ENCODE data around the gene CTNNA3.

CTNNA3 gene

DNA sequence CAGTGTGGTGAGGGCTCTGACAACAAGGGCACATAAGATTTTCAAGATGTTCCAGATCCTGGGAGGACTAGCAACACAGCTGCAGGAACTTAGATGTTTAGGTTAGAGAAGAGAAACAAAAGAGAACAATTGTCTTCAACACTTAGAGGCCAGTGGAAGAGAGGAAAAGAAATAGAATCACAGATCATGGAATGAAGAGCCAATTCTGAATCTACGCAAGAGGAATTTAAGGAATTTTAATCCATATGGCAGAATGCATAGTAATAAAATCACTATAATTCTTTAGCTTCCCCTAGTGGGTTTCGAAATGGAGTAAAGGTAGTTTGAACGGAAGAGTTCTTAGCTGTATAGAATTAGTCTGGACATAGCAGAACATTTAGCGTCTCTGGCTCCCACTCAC is 884.8 kb downstream of the CTNNA3 start:
- Histone ChIP-seq H3K4me3 (ENCODE audit: severe bottlenecking) (no peak overlapping the region), H3K27ac (ENCODE audit: poor library complexity, severe bottlenecking) (no peak overlapping the region), H3K27me3 (ENCODE audit: insufficient read depth, poor library complexity, severe bottlenecking) (no peaks in the 10 kb centered on the region), H3K4me1 (ENCODE audit: insufficient read depth, poor library complexity, severe bottlenecking) (no peaks in the 10 kb centered on the region), H3K9me3 (ENCODE audit: severe bottlenecking) (no peaks in the 10 kb centered on the region), H3K36me3 (ENCODE audit: low read depth) (no peaks in the 10 kb centered on the region)
- DNase-seq (ENCODE audit: low spot score), result no peak
- TF ChIP-seq, protein P1, sequence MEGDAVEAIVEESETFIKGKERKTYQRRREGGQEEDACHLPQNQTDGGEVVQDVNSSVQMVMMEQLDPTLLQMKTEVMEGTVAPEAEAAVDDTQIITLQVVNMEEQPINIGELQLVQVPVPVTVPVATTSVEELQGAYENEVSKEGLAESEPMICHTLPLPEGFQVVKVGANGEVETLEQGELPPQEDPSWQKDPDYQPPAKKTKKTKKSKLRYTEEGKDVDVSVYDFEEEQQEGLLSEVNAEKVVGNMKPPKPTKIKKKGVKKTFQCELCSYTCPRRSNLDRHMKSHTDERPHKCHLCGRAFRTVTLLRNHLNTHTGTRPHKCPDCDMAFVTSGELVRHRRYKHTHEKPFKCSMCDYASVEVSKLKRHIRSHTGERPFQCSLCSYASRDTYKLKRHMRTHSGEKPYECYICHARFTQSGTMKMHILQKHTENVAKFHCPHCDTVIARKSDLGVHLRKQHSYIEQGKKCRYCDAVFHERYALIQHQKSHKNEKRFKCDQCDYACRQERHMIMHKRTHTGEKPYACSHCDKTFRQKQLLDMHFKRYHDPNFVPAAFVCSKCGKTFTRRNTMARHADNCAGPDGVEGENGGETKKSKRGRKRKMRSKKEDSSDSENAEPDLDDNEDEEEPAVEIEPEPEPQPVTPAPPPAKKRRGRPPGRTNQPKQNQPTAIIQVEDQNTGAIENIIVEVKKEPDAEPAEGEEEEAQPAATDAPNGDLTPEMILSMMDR (IDR thresholded peaks at IDR 0.05; ENCODE audit: poor library complexity, severe bottlenecking), result no peak
- no peak for ATAC-seq (ENCODE audit: low read depth)

DNA sequence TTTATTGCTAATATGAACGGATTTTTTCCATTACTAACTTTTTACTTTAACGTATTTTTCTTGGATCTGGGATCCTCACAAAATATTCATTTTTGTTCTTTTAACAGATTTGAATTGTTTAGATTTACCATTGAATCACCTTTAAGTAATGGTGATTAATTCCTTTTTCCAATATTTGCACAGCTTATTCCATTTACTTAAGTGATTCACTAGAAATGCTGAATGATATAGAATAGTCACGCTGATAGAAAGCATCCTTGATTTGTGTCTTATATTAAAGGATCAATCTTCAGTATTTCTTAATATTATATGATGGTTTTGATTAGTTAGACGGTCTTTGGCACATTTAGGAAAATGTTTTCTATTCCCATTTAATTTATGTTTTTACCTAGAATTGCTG is 886.6 kb downstream of the CTNNA3 start:
- no peak for ATAC-seq (ENCODE audit: low read depth)
- Histone ChIP-seq H3K27me3 (ENCODE audit: insufficient read depth, poor library complexity, severe bottlenecking) (no peaks in the 10 kb centered on the region), H3K36me3 (ENCODE audit: low read depth) (no peaks in the 10 kb centered on the region), H3K27ac (ENCODE audit: poor library complexity, severe bottlenecking) (no peak overlapping the region), H3K4me1 (ENCODE audit: insufficient read depth, poor library complexity, severe bottlenecking) (no peaks in the 10 kb centered on the region), H3K4me3 (ENCODE audit: severe bottlenecking) (no peak overlapping the region), H3K9me3 (ENCODE audit: severe bottlenecking) (no peaks in the 10 kb centered on the region)
- TF ChIP-seq, protein P1 (IDR thresholded peaks at IDR 0.05; ENCODE audit: poor library complexity, severe bottlenecking), result no peak
- no peak for DNase-seq (ENCODE audit: low spot score)

DNA sequence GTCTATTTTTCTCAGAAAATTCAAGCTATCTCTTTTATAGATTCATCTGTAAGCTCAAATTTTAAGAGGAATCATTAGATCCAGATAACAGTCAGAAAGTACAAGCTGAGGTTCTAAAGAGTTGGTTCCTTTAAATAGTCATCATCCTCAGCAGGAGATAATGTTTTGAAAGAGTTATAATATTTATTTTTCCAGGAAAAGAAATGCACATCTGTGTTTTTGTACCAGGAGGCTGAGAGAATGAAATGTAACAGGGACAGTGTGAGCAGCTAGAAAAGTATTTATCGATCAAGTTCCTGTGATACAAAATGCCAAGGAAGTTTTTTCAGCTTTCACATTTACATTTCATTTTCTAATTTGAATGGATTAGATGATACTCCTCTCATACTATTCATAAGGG is 890.4 kb downstream of the CTNNA3 start:
- ATAC-seq (ENCODE audit: low read depth) (no peak), DNase-seq (ENCODE audit: low spot score) (no peak)
- TF ChIP-seq, protein P1 (IDR thresholded peaks at IDR 0.05; ENCODE audit: poor library complexity, severe bottlenecking), result no peak
- no peaks in the 10 kb centered on the region for H3K27me3 ChIP-seq (ENCODE audit: insufficient read depth, poor library complexity, severe bottlenecking)
- H3K4me3 ChIP-seq (ENCODE audit: severe bottlenecking), result no peak overlapping the region
- no peaks in the 10 kb centered on the region for H3K4me1 ChIP-seq (ENCODE audit: insufficient read depth, poor library complexity, severe bottlenecking)
- H3K36me3 ChIP-seq (ENCODE audit: low read depth), result no peaks in the 10 kb centered on the region
- no peaks in the 10 kb centered on the region for H3K9me3 ChIP-seq (ENCODE audit: severe bottlenecking)
- H3K27ac ChIP-seq (ENCODE audit: poor library complexity, severe bottlenecking), result no peak overlapping the region

DNA sequence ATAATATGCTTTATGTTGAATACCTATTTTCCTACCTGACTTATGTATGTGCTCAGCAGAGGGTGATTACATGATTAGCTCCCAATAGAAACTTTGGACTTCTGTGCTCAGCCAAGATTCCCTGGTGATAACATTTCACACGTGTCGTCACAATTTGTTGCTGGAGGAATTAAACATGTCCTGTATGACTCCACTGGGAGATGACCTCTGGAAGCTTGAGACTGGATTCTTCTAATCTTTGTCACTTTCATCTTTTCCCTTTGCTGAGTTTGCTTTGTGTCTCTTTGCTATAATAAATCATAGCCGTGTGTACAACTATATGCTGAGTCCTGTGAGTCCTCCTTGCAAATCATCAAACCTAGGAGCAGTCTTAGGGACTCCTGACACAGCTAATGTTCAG is 891.0 kb downstream of the CTNNA3 start:
- H3K27ac ChIP-seq (ENCODE audit: poor library complexity, severe bottlenecking), result no peak overlapping the region

DNA sequence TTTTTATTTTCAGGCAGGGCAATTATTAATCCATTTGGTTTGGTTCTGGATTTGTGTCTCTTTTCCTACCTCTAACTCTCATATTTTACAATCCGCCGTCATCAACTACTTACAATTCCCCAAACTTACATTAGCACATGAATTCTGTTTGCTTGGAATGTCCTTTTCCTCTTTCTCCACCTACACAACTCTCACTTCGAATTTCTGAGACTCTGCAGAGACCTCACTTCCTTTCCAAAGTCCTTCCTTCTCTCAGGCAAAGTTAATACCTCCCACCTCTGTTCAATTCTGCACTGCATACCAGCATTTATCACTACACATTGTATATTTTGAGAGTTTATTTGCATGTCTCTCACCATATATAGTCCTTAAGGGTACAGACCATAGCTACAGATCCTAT is 892.8 kb downstream of the CTNNA3 start:
- Histone ChIP-seq H3K4me1 (ENCODE audit: insufficient read depth, poor library complexity, severe bottlenecking) (no peaks in the 10 kb centered on the region), H3K27ac (ENCODE audit: poor library complexity, severe bottlenecking) (no peak overlapping the region), H3K27me3 (ENCODE audit: insufficient read depth, poor library complexity, severe bottlenecking) (no peaks in the 10 kb centered on the region), H3K4me3 (ENCODE audit: severe bottlenecking) (no peak overlapping the region), H3K9me3 (ENCODE audit: severe bottlenecking) (no peaks in the 10 kb centered on the region), H3K36me3 (ENCODE audit: low read depth) (no peaks in the 10 kb centered on the region)
- ATAC-seq (ENCODE audit: low read depth), result no peak
- TF ChIP-seq, protein P1 (IDR thresholded peaks at IDR 0.05; ENCODE audit: poor library complexity, severe bottlenecking), result no peak
- no peak for DNase-seq (ENCODE audit: low spot score)

More for the DNA sequence above, 891.0 kb downstream of the CTNNA3 start:
- DNase-seq (ENCODE audit: low spot score), result no peak
- Histone ChIP-seq H3K27me3 (ENCODE audit: insufficient read depth, poor library complexity, severe bottlenecking) (no peaks in the 10 kb centered on the region), H3K4me3 (ENCODE audit: severe bottlenecking) (no peak overlapping the region), H3K4me1 (ENCODE audit: insufficient read depth, poor library complexity, severe bottlenecking) (no peaks in the 10 kb centered on the region), H3K36me3 (ENCODE audit: low read depth) (no peaks in the 10 kb centered on the region), H3K9me3 (ENCODE audit: severe bottlenecking) (no peaks in the 10 kb centered on the region)
- TF ChIP-seq, protein P1 (IDR thresholded peaks at IDR 0.05; ENCODE audit: poor library complexity, severe bottlenecking), result no peak
- no peak for ATAC-seq (ENCODE audit: low read depth)
